Keratinocyte (primary cell): Measurements from ENCODE around the gene KCNC1.

Experiments
- CTCF ChIP-seq, 3 experiments: IDR thresholded peaks in 1 of 3; conservative IDR thresholded peaks in 1 of 3; optimal IDR thresholded peaks in 1 of 3; 2 replicates in 2 of 3; 3 replicates in 1 of 3; pipeline versions ENCODE3 to v1.5.1; 2011; ENCODE audit warnings: low read length in 3 of 3, mild to moderate bottlenecking in 3 of 3, moderate library complexity in 2 of 3, control low read depth in 1 of 3, inconsistent platforms in 1 of 3; ENCODE audit not compliant: insufficient read depth in 2 of 3; ENCODE audit errors: extremely low read depth in 1 of 3
- EZH2 ChIP-seq: IDR thresholded peaks from one replicate; pipeline ENCODE4 v1.6.1; 2012; ENCODE audit warnings: inconsistent platforms, mild to moderate bottlenecking, low read length, moderate library complexity

GRCh38 chr11:17743026-17743807 is 8.6 kb downstream of the KCNC1 start:
- TF ChIP-seq EZH2, result no peak
- TF ChIP-seq CTCF (optimal IDR thresholded peaks at IDR 0.05 in 1 of 3, IDR thresholded peaks at IDR 0.05 in 1 of 3, conservative IDR thresholded peaks at IDR 0.05 in 1 of 3; ENCODE audit: extremely low read depth in 1 of 3, insufficient read depth in 2 of 3, low read length in 3 of 3), result no peak
